ELF-1 (cell line): Measurements from ENCODE around the gene TBC1D4.
A peak's percentile ranks its signal among the peaks of the same experiment; 100 is the strongest.

Experiments used
- DNase-seq: peaks from one replicate; pipeline ENCODE4 v3.0.0-alpha.2; 2016; ENCODE audit warnings: low read depth, low spot score

TBC1D4 gene

DNA sequence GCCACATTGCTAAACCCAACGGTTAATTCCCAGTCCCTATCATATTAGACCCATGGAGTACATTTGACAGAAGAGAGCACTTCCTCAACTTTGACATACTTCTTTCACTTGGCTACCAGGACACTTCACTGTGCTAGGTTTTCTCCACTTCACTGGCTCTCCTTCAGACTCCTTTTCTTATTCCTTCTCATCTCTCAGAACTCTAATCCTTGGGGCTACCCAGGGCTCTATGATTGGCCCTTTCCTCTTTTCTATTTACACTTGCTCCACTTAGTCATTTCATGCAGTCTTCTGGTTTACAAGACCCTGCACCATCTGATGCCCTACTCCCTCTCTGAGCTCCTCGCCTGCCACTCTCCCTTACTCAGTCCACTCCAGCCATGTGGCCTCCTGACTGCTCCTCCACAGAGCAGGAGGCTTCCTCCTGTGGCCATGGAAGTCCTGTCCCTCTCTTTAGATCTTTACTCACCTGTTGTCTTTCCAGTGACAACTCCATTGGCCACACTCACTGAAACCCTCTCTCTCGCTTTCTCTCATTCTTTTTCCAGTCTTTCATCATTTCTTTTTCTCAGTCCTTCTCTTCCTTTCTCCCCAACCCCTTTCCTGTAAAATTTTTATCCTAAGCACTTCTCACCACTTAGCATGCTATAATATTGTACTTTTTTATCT is 90.4 kb downstream of the TBC1D4 start:
- DNase-seq = no peak

DNA sequence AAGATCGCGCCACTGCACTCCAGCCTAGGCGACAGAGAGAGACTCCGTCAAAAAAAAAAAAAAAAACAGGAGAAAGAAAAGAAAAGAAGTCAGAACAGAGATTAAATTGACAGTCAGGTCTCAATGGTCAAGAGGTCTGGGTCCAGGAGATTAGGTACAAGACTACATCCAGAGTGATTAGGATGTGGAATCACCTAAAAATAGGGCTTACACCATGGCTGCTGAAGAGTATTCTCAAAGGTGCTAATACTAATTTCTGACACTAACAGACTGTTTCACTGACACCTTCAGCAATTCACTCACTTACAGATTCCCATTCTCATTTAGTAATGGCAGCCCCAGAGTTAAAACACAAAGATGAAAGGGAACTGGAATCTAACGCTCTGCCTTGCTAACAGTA is 91.7 kb downstream of the TBC1D4 start:
- no peak for DNase-seq

DNA sequence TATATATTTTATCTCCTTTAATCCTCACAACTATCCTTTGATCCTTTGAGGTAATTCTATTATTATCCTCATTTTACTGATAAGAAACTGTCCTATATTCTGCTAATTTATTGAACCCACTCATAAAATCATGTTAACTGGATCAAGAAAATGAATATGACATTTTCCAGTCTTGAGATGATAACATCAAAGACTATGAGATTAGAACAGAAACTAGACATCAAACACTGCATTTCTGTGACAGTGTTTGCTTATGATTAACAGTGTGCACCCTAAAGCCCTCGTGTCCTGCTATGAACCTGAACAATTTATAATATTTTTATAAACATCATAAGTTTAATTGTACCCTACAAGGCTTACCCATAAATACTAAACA is 96.3 kb downstream of the TBC1D4 start:
- DNase-seq = no peak

DNA sequence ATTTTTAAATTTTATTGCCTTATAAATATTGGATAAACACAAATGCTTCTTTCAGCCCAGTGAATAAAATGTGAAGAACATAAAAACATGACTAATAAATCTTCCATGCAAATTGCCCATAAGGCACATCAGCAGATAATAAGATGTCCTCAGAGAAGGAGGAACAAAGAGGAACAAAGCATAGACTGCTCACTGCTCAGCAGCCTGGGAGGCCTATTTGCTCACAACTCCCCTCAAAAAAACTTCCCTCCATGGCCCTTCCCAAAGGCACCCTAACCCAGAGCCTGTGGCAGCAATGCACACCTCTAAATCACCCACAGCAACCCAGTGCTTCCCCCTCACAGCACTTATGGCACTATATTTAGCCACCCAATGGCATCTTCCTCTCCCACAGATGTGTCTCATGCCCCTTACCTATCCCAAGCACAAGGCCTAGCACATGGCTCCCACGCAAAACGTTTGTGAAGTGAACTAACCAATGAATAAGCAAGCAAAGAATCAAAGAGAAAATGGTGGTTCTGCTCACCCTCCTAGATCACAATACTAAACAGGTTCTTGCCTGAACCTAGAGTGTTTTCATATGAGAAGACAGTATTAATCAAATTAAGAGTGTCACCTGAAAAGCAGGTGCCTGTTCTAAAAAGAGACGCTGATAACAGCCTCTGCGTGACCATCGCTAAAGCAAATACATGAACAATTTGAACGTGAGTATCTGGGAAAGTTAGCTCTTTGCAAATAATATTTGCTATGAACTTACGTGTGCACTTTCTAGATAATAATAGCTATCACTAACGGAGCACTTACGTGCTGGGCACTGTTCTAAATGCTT is 96.9 kb downstream of the TBC1D4 start:
- DNase-seq = no peak

DNA sequence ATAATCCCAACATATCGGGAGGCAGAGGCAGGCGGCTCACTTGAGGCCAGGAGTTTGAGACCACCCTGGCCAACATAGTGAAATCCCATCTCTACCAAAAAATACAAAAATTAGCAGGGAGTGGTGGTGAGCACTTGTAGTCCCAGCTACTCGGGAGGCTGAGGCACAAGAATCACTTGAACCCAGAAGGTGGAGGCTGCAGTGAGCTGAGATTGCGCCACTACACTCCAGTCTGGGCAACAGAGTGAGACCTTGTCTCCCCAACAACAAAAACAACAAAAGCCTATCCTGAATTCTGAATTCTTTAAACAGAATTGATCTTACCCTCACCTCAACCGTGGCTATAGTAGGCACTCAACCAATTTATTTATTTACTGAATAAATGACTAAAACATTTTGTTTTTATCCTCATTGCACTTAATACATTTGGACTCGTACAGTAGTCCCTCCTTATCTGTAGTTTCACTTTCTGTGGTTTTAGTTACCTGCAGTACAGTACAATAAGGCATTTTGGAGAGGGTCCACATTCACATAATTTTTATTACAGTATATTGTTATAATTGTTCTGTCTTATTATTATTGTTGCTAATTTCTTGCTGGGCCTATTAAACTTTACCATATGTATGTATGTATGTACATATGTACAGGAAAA is 98.8 kb downstream of the TBC1D4 start:
- DNase-seq = no peak

DNA sequence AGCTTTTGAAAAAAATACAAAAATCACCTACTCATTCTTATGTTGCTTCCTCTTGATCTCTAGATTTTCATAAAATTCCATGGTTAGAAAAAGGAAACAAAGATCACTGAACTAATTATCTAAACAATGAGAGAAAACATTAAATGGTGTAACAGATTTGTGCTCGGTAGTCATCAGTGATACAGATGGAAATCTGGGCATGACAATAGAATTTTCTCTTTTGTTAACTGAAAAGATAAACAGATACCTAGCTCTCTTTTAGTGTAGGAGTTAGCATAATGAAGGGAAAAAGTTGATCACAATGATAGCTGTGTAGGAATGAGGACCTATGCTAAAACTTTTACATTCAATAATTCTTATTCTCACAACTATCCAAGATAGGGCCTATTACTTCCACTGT is 103.7 kb downstream of the TBC1D4 start:
- DNase-seq = no peak

DNA sequence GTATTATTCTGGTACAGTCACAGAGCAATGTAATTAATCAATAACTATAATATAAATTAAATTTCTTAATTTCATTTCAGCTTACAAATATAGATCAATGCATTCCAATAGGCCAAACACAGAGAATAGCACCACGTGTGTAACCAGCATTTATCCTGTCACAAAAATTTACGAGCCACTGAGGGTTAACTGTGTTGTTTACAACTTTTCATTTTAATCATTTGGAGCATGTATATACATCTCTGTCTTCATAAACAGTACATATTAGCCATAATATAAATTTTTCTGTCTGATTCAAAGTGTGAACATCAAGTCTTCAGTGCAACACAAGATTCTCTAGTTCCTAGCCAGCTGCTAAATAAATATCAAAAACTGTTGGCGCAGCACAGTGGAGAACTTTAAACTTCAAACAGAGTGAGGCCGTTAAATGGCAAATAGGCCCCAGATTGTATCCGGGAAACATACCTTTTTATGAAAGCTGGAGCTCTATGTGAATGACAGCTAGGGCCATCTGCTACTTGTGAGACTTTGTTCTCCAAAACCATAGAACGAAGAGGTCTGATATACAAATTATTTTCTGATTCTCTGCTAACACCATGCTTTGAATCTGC is 105.1 kb downstream of the TBC1D4 start:
- DNase-seq = no peak

DNA sequence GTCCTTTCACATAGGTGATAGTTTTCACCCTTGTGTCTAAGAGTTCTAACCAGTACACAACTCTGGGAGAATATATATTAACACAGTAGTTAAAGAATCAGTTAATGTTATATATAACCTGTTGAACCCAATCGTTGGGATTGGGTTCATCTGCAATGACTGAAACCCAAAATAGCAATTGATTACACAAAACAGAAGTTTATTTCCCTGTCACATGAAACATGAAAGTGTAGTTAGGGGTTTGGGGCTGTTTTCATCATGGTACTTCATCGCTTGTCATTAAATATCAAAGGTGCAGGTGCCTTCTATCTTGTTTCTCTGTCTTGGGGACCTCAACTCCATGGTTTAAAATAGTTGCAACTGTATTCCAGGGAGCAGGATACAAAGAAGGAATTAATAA is 106.6 kb downstream of the TBC1D4 start:
- DNase-seq = no peak

DNA sequence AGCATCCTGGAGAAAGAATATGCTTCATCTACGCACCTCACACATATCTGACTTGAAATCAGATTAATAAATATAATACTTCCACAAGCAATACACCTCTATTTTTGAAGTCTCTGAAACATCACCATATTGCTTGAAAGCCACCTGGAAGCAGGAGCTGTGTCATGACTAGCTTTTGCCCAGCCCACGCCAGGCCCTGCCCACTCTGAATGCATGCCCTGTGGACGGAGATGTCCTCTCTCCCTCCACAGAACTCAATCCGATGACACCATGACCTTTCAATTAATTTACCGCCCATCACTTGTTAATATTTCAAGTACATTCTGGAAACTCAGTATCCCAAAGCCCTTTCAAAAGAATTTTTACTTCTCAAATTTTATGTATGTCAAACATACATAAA is 108.0 kb downstream of the TBC1D4 start:
- no peak for DNase-seq

DNA sequence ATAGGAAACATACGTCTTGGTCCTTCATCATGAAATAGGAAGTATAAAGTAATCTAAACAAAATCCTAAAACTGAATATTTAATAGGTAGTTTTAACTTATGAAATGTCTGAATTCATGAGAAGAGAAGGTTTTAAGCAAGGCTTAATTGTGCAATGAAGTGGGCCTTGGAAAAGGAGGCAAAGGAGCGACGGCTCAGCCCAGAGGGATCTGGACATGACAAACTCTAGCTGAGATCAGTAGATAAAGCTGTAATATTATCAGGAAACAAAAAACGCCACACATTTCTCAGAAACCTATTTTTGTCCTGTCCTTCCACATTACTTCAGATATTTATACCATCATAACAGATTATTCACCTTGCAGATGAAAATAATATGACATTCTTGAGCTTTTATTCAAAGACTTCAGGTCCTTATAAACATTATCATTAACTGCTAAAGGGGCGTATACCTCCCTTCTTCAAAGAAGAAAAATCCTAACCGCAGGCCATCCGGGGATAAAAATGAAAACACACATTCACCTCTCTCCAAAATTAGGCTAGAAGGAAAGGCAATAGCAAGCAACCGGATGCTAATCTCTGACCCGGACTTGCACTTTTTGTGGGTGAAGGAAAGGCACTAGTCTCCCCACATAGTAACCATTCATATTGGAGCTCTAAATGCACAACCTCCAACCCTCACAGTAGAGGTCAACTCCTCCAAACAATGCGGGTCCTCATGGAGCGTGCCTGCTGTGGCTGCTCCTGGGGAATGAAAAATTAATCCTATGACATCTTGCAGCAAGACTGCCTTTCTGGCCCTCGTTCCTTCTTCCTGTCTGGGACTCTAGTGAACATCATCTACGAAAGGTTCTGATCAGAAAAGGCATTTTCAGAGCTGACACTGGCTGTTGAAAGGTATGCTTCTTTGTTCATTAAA is 108.8 kb downstream of the TBC1D4 start:
- no peak for DNase-seq

DNA sequence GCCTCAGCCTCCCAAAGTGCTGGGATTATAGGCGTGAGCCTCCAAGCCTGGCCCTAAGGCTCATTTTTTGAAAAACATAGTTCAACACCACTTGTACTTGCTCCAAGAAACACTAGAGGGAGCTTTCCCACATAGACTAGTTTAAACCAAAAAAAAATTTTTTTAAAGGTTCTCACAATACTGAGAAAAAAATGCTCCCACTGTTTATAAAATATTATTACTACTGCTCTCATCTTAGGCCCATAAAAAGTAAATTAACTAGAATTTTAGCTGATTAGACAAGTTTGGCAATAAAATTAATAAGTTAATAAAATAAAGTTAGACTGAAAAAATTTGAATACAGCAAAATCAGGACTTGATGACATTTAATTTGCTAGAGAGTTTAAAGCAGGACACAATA is 109.5 kb downstream of the TBC1D4 start:
- peak; percentile 34 for DNase-seq

DNA sequence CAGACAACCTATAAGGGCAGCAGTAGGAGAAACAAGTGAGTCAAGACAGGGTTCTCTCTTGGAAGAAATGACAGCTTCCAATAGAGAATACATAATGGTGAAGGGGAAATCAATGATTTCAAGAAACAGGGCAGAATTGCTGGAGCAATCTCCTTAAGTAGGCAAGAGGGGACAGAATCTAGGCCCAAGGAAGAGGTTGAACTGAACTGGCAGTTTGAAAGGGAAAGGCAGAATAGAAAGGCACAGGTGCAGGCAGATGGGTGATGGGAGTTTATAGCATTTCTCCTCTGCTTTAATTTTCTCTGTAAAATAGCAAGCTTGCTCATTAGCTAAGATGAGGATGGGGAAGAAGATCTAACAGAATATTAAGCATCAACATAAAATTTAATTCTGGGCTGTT is 110.8 kb downstream of the TBC1D4 start:
- no peak for DNase-seq

DNA sequence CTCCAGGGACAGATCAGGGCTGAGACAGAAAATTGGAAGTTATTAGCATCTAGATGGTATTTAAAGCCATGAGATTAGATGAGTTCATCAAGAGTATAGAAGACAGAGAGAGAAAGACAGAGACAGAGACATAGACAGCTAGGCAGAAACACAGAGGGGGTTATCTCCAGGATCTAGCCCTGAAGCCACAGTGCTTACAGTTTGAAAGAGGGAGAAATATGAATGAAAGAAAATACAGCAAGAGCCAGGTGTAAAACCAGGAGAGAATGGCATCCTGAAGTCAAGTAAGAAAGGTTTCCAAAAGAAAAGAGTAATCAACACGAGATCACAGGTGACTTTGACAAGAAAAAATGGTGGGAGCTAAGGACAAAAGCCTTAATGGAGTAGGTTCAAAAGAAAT is 111.2 kb downstream of the TBC1D4 start:
- no peak for DNase-seq

DNA sequence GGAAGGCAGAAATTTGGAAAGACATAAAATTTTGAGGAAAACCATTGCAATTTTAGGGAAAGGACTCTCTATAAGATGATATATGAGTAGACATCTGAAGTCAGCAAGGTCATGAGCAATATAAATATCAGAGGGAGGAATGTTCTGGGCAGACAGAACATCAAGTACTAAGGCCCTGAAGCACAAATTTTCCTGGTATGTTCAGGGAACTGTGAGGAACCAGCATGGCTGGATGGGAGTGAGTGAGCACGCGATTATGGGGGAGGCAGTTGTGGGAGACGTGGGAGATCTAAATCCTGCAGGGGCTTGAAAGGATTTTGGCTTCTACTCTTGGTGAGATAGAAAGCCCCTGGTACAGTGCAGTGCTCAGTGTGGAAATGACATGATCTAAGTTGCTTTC is 112.0 kb downstream of the TBC1D4 start:
- DNase-seq = no peak

DNA sequence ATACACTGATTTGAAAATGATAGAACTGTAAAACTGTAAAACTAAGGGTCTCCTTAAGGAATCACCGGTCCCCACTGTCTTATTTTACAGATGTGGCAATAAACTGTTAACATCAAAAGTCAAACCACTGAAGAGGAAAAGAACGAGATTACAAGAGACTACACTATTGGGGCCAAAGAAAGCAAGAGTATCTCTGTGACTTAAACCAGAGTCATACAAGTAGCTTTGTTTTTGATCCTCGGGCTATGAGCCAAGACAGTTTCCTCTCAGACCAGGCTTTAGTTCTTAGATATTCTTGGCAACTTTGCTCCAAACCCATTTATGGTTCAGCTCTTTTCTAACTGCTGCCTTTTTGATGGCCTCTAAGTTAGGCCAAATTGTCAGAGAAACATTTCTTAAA is 113.8 kb downstream of the TBC1D4 start:
- DNase-seq = no peak

DNA sequence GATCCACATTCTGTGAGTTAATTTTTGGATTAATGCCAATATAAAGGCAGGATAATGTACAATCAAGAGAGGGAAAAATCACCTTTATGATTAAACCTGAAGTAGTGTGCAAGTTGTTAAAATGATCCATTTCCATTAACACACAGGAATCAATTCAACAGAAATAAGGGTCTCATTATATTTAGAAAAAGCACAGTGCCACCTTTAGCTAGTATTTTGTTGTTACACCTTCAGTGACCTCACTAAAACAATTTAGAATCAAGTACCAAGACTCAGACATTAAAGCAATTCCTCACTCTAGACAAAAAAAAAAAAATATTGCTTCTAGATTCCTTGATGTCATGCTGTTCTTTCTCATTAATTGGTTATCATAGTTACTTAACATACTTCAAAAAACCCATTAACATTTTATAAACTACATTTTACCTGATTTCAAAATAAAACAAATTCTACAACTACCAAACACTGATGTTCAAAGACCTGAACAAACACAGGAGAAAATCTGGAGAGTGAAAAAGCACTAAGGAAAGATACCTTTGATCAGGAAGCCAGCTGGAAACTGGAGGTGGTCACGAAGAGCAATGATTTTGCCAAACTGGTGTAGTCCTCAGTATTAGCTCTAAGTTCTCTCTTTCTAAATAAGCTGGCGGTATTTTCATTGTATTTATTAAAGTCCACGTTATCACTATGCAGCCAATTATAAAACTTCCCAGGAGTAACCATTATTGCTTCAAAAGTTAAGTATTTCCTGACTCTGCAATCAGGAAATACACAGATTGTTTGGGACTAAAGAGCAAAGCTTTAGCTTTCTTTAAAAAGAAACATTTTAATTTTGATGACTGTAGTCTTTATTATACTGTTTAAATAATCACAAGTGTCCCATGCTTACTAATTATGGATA is 115.3 kb downstream of the TBC1D4 start:
- DNase-seq = no peak

DNA sequence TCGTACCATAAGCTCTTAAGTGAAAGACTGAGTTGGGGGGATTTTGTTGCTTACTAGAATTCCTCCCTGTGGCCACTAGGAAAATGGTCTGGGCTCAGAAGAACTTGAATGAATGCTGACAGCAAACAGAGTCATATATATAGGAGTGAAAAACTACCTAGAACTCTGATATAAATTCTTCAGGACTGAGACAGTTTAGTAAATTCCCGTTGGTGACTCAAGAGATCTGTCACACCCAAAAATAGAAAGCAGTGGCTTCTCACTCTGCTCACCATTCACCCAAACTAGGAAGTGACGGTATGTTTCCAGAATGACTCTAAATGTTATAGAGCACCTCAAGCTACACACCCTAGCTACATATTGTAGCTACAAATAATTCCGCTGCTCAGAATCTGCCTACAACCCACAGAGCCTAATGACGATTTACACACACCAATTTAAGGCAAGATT is 116.2 kb downstream of the TBC1D4 start:
- no peak for DNase-seq

DNA sequence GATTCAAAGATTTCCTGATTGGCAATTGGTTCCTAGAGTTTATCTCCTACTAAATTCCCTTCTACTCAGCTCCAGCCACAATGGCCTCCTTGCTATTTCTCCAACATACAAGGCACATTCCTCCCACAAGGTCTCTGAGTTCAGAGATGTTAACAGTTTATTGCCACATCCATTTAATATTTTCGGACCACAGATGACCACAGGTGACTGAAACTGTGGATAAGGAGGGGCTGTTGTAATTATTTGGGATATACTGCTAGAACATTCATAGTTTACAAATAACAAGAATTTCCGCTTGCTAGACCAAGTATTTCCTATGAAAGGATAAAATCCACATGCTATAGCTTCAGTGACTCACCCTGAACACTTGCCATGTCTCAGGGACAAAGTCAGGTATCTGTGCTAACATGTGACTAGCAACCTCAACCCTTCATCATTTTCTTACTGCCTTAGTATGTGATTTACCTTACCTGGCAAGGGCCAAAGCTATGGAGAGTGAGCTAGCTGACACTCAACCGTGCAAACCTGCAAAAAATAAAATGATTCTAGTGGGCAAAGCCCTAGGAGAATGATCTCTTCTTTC is 117.7 kb downstream of the TBC1D4 start:
- no peak for DNase-seq

DNA sequence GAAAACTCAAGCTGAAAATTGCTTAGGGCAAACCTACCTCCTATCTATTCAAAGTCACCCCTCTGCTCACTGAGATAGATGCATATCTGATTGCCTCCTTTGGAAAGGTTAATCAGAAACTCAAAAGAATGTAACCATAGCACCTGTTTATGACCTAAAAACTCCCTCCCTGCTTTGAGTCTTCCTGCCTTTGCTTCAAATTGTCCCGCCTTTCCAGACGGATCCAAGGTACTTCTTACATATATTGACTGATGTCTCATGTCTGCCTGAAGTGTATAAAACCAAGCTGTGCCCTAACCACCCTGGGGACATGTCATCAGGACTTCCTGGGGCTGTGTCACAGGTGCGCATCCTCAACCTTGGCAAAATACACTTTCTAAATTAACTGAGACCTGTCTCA is 118.6 kb downstream of the TBC1D4 start:
- DNase-seq = no peak

DNA sequence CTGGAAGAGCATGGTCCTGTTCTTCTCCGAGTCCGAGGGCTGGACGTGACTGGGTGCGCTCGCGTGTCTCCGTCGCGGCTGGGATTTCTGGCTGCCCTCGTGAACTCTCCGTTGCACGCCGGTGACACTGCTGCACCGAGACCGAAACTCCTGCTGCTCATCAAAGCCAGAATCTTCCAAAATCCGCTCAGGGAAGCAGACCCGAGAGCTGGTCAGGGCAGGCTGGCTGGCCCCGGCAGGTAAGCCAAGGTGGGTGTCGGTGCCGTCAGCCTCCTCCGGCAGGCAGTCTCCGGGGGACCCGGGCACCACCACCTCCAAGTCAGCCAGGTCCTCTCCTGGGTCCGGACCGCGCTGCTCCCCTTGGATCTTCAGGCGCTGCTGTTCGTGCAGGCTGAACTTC is 119.9 kb downstream of the TBC1D4 start:
- no peak for DNase-seq
